ENCODE measurements around the gene DLD. TPM values are rescaled to one million over a fixed set of nuclear protein-coding genes. Genes with fewer than 3 reads are reported as not detected.

DLD gene
- polyA plus RNA-seq, 2 of the 4 experiments (the other 2 are of a cell fraction) = 129 to 179 TPM

DNA sequence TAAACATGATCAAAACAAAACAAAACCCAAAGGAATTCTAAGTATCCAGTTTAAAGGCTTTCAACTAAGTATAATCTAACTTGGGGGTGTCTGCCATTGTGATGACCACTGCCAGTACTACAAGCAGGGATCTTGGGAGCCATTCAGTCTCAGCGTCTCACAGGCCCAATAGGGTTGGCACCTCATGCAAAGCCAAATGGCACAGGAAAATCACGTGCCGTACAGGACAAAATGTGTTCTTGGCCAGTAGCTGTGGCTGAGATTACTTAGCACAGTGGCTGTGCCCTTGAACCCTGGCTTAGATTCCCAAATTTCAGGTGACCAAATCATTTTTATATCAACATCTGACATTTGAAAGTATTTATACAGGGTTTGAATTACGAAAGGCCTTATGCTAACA, 50.0 kb downstream of the DLD start (continued):
- TF ChIP-seq NPAS2 (CRISPR knock-in tag; IDR thresholded peaks at IDR 0.05; ENCODE audit: borderline replicate concordance) = no peak
- TF ChIP-seq, protein P1, sequence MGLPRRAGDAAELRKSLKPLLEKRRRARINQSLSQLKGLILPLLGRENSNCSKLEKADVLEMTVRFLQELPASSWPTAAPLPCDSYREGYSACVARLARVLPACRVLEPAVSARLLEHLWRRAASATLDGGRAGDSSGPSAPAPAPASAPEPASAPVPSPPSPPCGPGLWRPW (IDR thresholded peaks at IDR 0.05) = no peak
- no peak for TF ChIP-seq EP300 (IDR thresholded peaks at IDR 0.05)
- TF ChIP-seq KDM5A (IDR thresholded peaks at IDR 0.05) = no peak
- TF ChIP-seq GATA3 (IDR thresholded peaks at IDR 0.05; ENCODE audit: borderline replicate concordance) = no peak
- no peak for TF ChIP-seq HEYL (CRISPR knock-in tag; IDR thresholded peaks at IDR 0.05)
- TF ChIP-seq CHD4 (IDR thresholded peaks at IDR 0.05; ENCODE audit: borderline replicate concordance) = no peak

DNA sequence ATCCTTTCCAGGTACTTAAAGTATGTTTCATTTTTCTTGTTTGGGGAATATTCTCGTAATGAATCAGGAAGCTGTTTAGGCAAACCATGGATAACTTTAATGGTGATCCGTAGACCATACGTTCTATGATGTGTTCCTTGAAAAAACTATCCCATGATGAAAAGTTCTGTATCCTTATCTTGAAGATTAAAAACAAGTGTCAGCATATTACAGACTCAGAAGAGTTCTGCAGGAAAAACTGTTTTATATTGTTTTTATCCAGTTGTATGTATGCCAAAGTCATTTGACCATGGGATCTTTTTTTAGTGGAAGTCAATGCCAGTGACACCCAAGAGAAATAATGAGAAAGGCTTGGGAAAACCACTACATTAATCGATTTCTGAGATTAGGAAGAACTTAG, 52.0 kb downstream of the DLD start:
- H3K4me1 ChIP-seq = peaks cover 22% of the 10 kb centered on the region
- no peaks in the 10 kb centered on the region for H3K9me3 ChIP-seq
- no peak overlapping the region for H3K4me3 ChIP-seq
- WGBS (ENCODE audit: missing lambda C conversion rate) = 92% methylated on average over 4 of the region's 4 CpGs
- ChIA-PET POLR2A (no interaction called here), CTCF (no interaction called here)
- FAIRE-seq (no peak), DNase-seq (ENCODE audit: low read depth in 1 of 2, low spot score in 1 of 2) (no peak), ATAC-seq (no peak)
- TF ChIP-seq MAFK (IDR thresholded peaks at IDR 0.05; ENCODE audit: partially characterized antibody) = peak; percentile 81
- TF ChIP-seq GATA3 (IDR thresholded peaks at IDR 0.05; ENCODE audit: borderline replicate concordance) = no peak
- H3K27ac ChIP-seq = no peak overlapping the region
- H3K4me2 ChIP-seq = no peak overlapping the region

DNA sequence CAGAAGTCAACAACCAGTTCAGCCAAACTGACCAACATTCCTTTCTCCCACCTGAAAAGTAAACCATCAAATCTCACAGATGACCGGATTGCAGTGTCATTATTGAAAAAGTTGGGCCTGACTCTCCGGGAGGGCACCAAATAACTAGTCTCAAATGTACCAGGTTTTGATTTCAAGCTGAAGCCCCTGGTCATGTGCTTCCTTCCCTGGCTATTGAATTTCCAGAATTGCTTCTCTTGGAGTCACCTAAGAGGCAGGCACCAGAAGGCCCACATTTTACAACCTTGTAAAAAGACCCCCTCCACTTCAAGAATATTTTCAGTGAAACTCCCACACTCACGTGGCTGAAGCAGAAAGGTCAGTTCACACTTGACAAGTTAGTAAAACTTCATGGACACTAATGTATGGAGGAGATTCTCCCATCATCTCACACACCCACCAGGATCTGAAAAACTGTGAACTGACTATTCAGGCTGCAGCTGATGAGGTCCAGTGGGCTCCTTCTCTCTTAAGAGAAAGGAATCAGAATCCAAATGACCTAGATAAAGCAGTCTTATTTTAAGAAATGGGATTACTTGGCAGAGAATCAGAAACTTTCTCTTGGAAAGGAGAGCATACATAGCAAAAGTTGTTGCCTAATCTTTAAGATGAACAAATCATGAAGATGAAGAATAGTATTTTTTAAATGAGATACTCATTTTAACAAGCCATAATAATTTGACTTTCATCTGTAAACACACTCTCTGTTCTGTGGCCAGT, 53.6 kb downstream of the DLD start:
- POLR2A ChIA-PET = no interaction called here
- H3K4me3 ChIP-seq = no peak overlapping the region
- TF ChIP-seq, protein P2, sequence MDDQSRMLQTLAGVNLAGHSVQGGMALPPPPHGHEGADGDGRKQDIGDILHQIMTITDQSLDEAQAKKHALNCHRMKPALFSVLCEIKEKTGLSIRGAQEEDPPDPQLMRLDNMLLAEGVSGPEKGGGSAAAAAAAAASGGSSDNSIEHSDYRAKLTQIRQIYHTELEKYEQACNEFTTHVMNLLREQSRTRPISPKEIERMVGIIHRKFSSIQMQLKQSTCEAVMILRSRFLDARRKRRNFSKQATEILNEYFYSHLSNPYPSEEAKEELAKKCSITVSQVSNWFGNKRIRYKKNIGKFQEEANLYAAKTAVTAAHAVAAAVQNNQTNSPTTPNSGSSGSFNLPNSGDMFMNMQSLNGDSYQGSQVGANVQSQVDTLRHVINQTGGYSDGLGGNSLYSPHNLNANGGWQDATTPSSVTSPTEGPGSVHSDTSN (IDR thresholded peaks at IDR 0.05) = no peak
- TF ChIP-seq, protein P3, sequence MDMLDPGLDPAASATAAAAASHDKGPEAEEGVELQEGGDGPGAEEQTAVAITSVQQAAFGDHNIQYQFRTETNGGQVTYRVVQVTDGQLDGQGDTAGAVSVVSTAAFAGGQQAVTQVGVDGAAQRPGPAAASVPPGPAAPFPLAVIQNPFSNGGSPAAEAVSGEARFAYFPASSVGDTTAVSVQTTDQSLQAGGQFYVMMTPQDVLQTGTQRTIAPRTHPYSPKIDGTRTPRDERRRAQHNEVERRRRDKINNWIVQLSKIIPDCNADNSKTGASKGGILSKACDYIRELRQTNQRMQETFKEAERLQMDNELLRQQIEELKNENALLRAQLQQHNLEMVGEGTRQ (IDR thresholded peaks at IDR 0.05) = no peak
- TF ChIP-seq ESRRA (IDR thresholded peaks at IDR 0.05; ENCODE audit: borderline replicate concordance, low read length) (no peak), HDAC2 (IDR thresholded peaks at IDR 0.05) (no peak), HEYL (CRISPR knock-in tag; IDR thresholded peaks at IDR 0.05) (no peak), FOSL2 (IDR thresholded peaks at IDR 0.05) (no peak), FOSL2 (CRISPR knock-in tag; IDR thresholded peaks at IDR 0.05) (no peak), TP53 (CRISPR knock-in tag; IDR thresholded peaks at IDR 0.05) (no peak), JUNB (IDR thresholded peaks at IDR 0.05) (no peak), POLR2AphosphoS2 (conservative IDR thresholded peaks at IDR 0.05; ENCODE audit: low read length) (no peak), MAFK (IDR thresholded peaks at IDR 0.05; ENCODE audit: partially characterized antibody) (no peak)
- TF ChIP-seq, protein P4, sequence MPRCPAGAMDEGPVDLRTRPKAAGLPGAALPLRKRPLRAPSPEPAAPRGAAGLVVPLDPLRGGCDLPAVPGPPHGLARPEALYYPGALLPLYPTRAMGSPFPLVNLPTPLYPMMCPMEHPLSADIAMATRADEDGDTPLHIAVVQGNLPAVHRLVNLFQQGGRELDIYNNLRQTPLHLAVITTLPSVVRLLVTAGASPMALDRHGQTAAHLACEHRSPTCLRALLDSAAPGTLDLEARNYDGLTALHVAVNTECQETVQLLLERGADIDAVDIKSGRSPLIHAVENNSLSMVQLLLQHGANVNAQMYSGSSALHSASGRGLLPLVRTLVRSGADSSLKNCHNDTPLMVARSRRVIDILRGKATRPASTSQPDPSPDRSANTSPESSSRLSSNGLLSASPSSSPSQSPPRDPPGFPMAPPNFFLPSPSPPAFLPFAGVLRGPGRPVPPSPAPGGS (IDR thresholded peaks at IDR 0.05) = no peak
- TF ChIP-seq, protein P5, sequence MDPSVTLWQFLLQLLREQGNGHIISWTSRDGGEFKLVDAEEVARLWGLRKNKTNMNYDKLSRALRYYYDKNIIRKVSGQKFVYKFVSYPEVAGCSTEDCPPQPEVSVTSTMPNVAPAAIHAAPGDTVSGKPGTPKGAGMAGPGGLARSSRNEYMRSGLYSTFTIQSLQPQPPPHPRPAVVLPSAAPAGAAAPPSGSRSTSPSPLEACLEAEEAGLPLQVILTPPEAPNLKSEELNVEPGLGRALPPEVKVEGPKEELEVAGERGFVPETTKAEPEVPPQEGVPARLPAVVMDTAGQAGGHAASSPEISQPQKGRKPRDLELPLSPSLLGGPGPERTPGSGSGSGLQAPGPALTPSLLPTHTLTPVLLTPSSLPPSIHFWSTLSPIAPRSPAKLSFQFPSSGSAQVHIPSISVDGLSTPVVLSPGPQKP (IDR thresholded peaks at IDR 0.05; ENCODE audit: low read depth, low read length) = no peak
- H3K9me3 ChIP-seq = no peaks in the 10 kb centered on the region
- FAIRE-seq = no peak
- no peak overlapping the region for H3K4me2 ChIP-seq
- 85% methylated on average over 3 of the region's 3 CpGs for WGBS (ENCODE audit: missing lambda C conversion rate)
- H3K27ac ChIP-seq = no peak overlapping the region
- CTCF ChIA-PET = no interaction called here
- peaks cover 38% of the 10 kb centered on the region for H3K4me1 ChIP-seq
- no peak for ATAC-seq
- DNase-seq (ENCODE audit: low read depth in 1 of 2, low spot score in 1 of 2) = no peak
